Iris pigment epithelial cell (primary cell): Measurements from ENCODE around the gene CDC73.
A peak's percentile ranks its signal among the peaks of the same experiment; 100 is the strongest.
"Not testable (repeated sequence)": the region's sequence is repeated elsewhere in the genome, so short reads cannot be mapped to it uniquely, and the experiment has no call there.

ENCODE experiments used
- DNase-seq: peaks from one replicate; pipeline ENCODE4 v3.0.0-alpha.2; 2011; ENCODE audit warnings: low read depth

CDC73 gene

DNA sequence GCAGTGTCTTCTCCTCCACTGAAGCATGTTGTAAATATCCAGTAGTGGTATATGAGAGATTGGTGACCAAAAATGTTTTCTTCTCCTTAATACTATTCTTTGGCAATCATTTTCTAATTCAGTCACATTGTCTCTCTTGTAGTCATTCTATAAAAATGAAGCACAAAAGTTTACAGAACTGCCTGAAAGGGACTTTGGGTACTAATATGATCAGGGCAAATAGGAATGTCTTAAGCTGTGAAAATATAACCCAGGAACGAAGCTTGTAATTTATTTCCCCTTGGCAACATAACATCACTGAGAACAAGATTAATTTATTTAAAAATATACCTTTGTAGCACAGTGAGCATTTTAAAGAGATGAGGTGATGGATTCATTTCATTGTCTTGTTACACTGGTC lies 59.7 kb downstream of the CDC73 start:
- no peak for DNase-seq

DNA sequence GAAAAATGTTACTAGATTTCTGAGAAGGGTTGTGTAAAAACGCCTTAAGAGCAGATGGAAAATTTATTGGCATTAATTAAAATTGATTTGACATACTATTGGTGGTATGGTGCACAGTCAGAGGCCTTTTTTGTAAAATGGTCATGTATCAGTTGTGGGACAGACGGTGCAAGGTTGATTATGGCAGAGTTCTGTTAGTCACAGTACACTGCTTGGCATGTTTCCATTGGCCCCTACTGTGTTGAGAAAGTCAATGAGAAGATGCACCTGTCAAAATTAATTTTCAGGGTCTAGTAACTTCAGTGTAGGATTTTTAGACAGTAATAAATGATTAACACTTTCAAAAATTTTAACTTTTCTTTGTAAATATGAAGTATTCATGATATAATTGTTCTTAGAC lies 60.2 kb downstream of the CDC73 start:
- DNase-seq, result no peak

DNA sequence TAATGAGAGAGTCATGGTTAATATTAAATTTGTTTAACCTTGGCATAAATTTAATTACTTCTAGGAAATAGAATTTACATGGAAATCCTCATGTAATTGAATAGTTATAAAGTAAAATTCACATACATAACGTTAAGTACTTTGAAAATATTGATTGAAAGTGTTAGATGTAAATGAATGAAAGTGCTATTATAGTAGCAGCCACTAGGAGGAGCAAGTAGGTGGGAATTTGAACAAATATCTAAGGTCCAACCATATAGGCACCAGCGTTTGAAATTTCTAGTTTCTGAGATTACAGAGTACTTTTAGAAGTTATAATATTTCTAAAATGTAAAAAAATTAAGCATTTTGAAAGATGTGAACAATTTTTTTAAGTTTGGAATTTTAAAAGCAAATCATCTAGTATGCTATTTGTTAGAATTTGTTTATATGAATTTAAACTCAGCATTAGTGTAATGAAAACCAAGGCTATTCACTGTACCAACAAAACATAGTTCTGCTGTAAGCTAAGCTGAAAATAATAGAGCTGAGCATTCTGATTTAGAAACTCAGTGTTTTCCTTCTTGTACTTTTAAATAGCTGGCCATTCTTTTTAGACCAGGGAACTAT lies 61.3 kb downstream of the CDC73 start:
- DNase-seq, result peak; percentile 69

DNA sequence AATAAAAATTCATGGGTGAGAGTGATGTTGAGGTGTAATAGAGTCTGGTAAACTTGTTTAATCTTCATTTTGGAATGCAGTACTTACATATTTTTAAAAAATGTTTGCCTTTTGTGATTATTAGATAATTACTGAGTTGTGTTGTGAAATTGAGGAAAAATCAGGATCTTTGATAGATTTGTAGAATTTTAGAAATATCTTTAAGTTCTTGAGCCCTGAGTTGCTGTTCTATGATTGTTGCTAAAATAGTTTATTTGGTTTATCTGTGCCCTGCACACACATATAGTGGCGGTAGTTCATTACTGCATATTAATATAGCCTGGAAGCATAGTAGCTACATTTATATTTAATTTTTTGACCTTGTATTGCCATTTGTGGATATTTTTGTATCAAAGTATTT lies 62.9 kb downstream of the CDC73 start:
- DNase-seq, result no peak

DNA sequence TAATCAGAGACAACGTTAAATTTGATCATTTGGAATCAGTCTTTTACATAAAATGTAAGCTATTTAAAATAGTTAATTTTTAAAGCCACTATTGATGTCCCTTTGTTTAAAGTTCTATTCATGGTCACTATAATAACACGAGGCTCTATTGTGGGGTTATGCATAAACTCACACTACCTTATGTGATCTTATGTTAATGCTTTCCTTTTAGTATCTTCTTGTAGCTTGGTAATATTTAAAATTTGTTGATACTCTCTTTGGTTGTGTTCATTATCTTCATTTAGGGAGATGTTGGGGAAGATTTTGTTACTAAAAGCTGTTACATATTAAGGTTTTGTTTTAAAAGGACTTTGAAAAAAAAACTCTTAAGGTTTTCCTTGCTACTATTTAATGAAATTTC lies 63.4 kb downstream of the CDC73 start:
- DNase-seq, result no peak

DNA sequence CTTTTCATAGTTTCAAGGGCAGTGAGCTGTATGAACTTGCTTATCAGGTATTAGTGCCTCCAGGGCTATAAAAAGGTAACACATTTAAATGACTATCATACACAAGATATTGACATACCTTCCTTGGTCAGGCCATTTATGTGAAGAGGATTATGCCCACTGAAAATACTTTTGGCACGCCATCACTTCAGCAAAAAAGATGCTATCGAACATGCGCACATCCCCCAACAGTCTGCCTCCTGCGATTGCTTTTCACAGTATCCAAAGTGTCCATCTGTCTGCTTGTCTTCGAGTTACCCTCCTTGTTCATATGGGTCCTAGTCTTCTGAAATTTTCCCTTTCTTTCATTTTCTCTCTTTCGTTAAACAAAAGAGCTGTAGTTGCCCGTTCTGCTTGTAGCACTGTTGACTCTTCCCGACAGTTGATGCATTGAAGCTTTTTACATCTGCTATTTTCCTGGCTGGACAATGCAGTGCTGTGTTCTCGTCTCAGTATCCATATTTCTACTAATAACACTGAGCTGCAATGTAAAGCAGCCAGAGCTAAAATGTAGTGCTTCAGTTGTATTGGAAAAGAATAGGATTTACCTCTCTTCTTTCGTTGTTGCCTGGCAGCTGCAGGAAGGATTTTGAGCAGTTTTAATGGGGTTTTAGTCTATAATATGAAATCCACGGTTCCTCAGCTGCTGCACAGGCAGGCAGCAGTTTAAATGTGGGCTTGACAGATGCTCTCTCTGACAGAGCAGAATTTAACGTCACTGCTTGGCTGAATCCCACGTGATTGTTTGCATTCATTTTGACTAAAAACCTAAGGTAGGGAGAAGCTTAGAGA lies 64.3 kb downstream of the CDC73 start, which contains the start of gene B3GALT2:
Gene B3GALT2 (minus strand): TSS at position 713 of the 831 bp plus-strand sequence. CDS start 5,051 bp downstream, outside the sequence.
- peak; percentile 62 for DNase-seq

DNA sequence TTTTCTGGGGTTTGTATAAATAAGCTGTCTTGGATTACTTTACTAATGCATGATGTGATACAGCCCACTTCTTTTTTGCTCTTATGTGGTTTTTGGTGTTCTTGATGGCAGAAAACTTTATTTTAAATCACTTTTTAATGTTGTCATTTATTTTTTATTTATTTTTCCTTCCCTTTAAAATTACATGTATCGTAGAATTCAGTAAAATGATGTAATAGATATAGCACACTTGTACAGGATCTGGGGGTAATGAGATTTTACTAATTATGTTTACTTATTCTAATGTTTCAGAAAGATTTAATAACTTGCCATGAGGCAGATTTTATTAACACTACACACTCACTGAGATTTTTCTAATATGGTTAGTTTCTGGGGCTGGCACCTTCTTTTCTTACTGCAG lies 65.3 kb downstream of the CDC73 start:
- no peak for DNase-seq

DNA sequence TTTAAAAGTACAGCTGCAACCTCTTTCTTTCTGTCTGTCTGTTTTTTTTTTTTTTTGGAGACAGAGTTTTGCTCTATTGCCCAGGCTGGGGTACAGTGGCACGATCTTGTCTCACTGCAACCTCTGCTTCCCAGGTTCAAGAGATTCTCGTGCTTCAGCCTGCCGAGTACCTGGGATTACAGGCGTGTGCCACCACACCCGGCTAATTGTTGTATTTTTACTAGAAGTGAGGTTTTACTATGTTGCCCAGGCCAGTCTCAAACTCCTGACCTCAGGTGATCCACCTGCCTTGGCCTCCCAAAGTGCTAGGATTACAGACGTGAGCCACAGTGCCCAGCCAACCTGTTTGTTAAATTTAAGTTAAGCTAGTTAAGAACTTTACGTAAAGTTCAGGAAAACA lies 67.1 kb downstream of the CDC73 start:
- DNase-seq, result not testable (repeated sequence)

DNA sequence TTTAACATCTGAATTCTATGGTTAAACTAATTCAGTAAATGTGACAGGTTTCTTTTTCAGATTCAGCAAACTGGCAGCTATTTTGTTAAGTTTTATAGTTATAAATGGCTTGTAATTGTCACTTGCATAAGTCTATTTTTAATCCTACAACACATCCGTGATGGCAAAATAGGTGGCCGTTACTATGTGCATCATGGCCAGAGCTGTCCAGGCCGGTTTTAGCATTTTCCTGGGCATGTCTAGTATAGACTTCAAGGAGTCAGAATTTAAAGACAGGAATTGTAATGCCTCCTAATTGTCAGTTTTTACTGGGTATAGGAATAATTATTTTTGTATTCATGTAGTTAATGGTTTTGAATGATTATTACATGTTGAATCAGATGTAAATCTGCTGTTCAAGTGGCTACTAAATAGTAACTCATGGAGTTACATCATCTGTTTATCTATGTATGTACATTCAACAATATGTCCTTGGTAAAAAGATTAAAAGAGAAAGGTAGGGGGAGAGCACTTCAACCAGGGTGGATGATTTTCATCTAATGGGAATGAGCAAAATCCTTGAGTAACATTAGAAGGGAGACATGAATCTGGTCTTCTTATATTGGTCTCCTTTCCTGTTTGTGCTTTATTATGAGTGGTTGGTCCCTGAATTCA lies 67.7 kb downstream of the CDC73 start:
- no peak for DNase-seq

DNA sequence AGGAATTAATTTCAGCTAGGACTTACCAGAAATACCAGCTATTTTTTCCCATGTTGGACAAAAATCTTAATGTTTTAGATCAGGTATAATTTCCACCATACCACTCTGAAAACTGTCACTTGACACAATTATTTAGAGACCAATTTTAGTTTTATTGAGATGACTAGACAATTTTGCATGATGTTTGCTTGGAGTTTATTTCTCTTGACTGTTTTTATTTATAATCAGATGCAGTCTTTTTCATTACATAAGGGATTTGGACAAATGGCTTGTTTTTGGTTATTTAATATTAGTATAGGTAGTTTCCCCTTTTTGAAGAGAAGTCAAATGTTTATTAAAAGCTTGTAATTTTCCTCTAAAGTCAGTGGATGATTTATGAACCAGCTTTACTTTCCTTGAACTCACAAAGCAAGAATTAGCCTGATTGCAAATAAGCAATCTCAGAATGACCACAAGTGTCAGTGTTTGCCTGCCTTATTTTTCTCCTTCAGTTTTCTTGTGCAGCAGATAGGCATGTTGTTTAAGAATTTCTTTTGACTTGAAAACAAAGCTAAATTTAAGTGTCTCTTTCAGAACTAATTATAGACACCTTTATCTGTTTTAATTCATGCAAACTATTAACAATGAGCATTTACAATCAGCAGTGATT lies 68.4 kb downstream of the CDC73 start:
- DNase-seq, result peak; percentile 55

DNA sequence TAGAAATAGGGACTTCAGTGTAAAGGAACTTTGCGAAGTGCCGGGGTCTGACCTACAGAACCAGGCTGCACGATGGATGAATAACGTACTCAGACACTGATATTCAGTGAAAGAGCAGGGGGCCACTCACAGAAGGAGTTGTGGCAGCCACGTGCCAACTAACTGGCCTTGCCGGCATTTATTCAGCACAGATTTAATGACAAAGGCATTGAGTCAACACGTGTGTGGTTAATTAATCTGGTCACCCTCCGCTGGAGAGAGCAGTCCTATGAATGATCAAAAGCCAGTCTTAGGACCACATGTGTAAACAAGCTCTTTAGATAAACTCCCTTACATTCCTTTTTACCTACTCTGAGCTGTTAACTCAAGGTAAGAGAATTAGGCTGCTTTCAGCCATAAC lies 70.8 kb downstream of the CDC73 start:
- no peak for DNase-seq

DNA sequence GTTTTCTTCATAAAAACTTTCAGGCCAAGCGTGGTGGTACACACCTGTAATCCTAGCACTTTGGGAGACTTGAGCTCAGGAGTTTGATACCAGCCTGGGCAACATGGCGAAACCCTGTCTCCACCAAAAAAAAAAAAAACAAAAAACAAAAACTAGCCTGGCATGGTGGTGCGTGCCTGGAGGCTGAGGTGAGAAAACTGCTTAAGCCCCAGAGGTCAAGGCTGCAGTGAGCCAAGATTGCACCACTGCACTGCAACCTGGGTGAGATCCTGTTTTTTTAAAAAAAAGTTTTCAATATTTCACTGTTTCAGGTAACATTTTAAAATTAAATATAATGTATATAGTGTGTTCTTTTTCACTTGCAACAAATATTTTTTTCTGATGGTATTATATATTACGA lies 78.1 kb downstream of the CDC73 start:
- DNase-seq, result no peak

DNA sequence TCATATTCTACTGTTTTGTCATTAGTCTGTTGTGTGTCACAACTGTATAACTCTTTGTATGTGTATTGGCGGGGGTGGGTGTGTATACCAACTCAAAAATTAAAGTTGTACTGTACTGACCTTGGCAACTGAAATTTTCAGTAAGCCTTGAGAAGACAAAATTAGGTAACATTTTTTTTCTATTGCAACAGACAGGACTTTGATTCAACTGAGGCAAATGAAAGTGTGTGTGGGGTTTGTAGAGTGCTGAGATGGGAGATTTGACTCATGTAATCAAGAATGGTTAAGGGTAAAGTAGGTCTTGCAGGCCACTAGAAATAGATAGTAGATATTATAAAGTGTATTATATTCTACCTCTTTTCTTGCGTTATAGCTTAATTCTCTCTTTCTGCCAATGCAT lies 79.2 kb downstream of the CDC73 start:
- no peak for DNase-seq

DNA sequence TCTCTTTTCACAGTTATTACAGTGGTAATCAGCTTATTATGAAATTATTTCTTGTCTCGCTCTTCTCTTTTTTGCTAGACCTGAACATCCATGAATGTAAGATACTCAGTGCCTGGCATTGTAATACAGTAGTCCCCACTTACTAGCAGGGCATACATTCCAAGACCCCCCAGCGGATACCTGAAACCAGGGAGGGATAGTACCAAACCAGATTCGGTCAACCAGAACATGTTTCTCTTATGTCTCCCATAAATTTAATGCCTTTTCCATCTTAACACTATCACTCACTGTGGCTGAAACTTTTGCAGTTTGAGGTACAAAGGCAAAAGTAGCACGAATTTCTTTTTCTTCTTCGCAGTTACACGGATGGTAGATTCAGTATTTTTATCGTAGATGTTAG lies 89.2 kb downstream of the CDC73 start:
- DNase-seq, result no peak

DNA sequence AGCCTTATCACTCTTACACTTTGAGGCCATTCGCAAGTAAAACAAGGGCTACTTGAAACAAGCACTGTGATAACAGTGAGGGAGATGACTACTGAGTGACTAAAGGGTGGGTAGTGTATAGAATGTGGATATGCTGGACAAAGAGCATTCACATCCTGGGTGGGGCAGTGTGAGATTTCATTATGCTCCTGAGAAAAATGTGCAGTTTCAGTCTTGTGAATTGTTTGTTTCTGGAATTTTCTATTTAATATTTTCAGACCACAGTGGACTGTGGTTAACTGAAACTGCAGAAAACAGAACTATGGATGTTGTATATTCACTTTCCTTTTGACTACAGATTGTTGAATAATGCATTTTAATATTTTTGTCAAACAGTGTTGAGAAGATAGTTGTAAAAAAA lies 89.7 kb downstream of the CDC73 start:
- DNase-seq, result peak; percentile 92

DNA sequence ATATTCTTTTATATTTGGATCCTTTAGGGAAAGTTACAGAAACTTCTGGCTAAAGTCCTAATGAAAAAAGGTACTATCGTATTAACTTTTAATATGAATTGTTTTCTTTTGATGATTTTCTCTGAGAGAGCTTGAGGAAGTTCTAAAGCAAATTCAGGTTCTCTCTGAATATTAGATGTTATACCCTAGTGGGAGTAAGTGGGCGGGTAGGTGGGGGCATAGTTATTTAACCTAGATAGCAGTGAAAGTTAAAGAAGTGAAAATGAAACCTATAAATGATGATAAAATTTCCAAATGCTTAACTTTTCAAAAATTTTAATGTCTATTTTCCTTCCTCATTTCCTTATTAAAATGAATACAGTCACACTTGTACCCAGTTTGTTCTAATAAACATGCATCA lies 90.8 kb downstream of the CDC73 start:
- no peak for DNase-seq

DNA sequence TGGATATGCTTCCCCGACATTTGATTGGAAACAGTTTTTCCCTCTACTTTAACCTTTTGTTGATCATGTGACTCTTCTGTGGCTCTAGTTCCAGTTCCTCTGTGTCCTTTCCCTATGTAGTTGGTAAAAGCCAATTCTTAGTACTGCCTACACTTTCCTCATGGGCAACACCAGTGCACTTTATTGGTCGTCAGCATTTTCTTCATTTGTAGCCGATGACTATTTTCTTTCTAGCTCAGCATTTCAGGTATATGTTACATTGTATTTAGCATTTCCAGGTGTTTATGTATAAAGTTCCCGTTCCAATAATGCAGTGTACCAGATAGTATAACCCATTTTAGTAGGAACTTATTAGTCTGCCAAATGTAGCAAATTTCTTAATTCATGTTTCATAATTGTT lies 92.2 kb downstream of the CDC73 start:
- no peak for DNase-seq

DNA sequence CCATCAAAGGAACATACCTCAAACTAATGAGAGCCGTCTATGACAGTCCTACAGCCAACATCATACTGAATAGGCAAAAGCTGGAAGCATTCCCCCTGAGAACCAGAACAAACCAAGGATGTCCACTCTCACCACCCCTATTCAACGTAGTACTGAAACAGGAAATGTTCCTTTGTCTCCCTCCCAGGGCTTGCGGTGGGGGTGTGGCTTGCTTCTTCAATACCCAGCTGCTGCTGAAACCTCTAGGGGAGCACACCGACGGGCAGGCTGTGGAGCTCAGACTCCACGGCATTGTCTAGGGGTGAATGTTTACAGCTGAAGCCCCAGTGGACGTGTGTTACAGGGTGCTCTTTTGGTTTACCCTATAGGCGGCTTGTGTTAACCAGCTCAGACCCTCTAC lies 95.1 kb downstream of the CDC73 start:
- DNase-seq, result no peak

DNA sequence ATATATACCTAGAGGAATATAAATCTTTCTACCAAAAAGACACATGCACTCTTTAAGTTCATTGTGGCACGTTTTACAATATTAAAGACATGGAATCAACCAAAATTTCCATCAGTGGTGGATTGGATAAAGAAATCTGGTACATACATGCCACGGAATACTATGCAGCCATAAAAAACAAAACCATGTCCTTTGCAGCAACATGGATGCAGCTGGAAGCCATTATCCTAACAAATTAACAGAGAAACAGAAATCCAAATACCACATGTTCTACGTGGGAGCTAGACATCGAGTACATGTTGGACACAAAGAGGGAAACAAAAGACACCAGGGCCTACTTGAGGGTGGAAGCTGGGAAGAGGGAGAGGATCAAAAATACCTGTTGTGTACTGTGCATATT lies 97.6 kb downstream of the CDC73 start:
- no peak for DNase-seq

DNA sequence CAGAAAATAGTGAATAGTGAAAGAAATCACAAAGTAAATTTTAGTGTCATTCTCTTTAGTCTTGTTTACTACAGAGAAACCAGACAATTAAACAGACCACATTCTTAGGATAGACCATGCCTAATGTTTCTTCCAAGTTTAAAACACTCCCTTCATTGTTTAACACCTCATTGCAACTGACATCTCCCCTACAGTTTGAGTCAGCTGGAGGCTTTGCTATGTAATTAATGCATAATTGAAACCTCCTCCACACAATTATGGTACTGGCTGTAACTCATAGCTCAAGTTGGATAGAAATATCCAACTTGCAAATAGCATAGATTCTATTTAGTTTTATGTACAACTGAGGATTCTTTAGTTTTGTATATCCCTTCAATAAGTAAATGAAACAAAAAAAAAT lies 99.8 kb downstream of the CDC73 start:
- no peak for DNase-seq

DNA sequence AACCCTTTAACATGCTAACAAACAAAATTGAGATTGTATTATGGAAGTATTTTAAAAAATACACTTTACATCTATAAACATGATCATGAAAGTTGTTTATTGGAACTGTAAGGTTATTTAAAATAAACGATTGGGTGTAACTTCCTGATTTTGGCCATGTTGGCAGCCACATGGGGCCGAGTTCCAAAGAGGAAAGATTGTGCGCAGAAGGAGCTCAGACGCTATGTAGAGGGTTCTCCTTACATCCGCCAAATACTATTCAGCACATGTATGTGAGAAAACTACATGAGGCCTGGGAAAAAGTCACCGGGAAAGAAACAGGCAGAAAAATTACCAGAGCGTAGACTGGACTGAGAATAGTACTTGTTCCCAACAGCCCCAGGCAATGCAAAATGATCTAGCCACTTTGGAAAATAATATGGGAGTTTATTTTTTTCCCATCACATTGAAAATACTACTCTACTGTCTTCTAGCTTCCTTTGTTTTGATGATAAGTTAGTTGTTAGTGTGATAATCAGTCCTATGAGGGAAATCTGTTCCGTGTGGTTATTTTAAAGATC lies 100.3 kb downstream of the CDC73 start:
- no peak for DNase-seq

DNA sequence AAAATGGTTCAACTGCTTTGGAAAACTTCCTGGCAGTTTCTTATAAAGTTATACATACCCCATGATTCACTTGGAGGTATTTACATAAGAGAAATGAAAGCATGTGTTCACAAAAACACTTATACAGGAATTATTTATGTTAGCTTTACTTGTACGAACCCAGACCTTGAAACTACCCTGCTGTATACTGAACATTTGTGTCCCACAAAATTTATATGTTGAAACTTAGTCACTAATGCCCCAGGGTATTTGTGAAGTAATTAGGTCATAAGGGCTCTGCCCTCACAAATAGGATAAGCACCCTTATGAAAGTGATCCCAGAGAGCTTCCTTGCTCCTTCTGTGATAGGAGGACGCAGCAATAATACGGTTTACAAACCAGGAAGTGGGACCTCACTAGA lies 107.3 kb downstream of the CDC73 start:
- DNase-seq, result peak; percentile 62
